Caki2 (cell line): ENCODE results near the gene LRIT2. TPM values are rescaled to one million over a fixed set of nuclear protein-coding genes. Genes with fewer than 3 reads are reported as not detected.
"Not testable (repeated sequence)": the region's sequence is repeated elsewhere in the genome, so short reads cannot be mapped to it uniquely, and the experiment has no call there.

Experiments
- DNase-seq: peaks from one replicate; pipeline ENCODE4 v3.0.0-alpha.2; 2015; ENCODE audit warnings: low read depth
- in situ Hi-C: cut with HindIII; loops from 2 replicates; pipeline ENCODE4 v1.10.0; 2016; ENCODE audit warnings: low sequenced_read_pairs, low pct_unique_long_range_greater_than_20kb, mixed read lengths
- total RNA-seq: library from RNA; depleted of rRNA; stranded (reverse); fragments of >200 nt; shearing (Covaris generic); gene quantifications from 2 replicates; pipeline ENCODE4 v1.2.3, GENCODE V29; 2014; ENCODE audit warnings: low replicate concordance

LRIT2 gene
- total RNA-seq, 1 experiment from 2014 or later, result not detected

GRCh38 chr10:84194424-84195043, 30.8 kb downstream of the LRIT2 start, which contains the start of gene CDHR1:
TSS of gene CDHR1 (plus strand) at chr10:84194537. CDS start at chr10:84194761, 224 bp downstream.
- in situ Hi-C loops, result no loop called here
- no peak for DNase-seq

- DNase-seq, result no peak
- in situ Hi-C loops, result no loop called here
Observed at GRCh38 chr10:84193846-84194423, 31.4 kb downstream of the LRIT2 start.

- no peak for DNase-seq
- in situ Hi-C loops, result no loop called here
Observed at GRCh38 chr10:84193327-84193726, 32.0 kb downstream of the LRIT2 start.

GRCh38 chr10:84191106-84191505, 34.2 kb downstream of the LRIT2 start:
- DNase-seq, result no peak
- in situ Hi-C loops, result no loop called here

GRCh38 chr10:84190621-84191020, 34.7 kb downstream of the LRIT2 start:
- DNase-seq, result no peak
- in situ Hi-C loops, result no loop called here

- DNase-seq, result no peak
- in situ Hi-C loops, result no loop called here
Observed at GRCh38 chr10:84188815-84189214, 36.5 kb downstream of the LRIT2 start.

GRCh38 chr10:84185526-84186175, 39.7 kb downstream of the LRIT2 start:
- in situ Hi-C loops, result no loop called here
- DNase-seq, result no peak

- in situ Hi-C loops, result no loop called here
- DNase-seq, result no peak
Observed at GRCh38 chr10:84184517-84184916, 40.8 kb downstream of the LRIT2 start.

GRCh38 chr10:84181631-84182030, 43.7 kb downstream of the LRIT2 start:
- DNase-seq, result no peak
- in situ Hi-C loops, result no loop called here

- in situ Hi-C loops, DNase-seq: not testable (repeated sequence)
Observed at GRCh38 chr10:84180386-84180785, 45.0 kb downstream of the LRIT2 start.

- peak; percentile 95 for DNase-seq
- in situ Hi-C loops, result no loop called here
Observed at GRCh38 chr10:84179059-84179710, 46.2 kb downstream of the LRIT2 start.

GRCh38 chr10:84178160-84178609, 47.2 kb downstream of the LRIT2 start:
- in situ Hi-C loops, result no loop called here
- DNase-seq, result no peak

- no peak for DNase-seq
- in situ Hi-C loops, result no loop called here
Observed at GRCh38 chr10:84177541-84178141, 47.7 kb downstream of the LRIT2 start.

- no peak for DNase-seq
- in situ Hi-C loops, result no loop called here
Observed at GRCh38 chr10:84176836-84177474, 48.4 kb downstream of the LRIT2 start.

- in situ Hi-C loops, result no loop called here
- no peak for DNase-seq
Observed at GRCh38 chr10:84176351-84176750, 49.0 kb downstream of the LRIT2 start.

GRCh38 chr10:84175436-84175835, 49.9 kb downstream of the LRIT2 start:
- DNase-seq, result no peak
- in situ Hi-C loops, result no loop called here

GRCh38 chr10:84173501-84173929, 51.8 kb downstream of the LRIT2 start, which contains the start of gene GPR15LG:
TSS of gene GPR15LG (plus strand) at chr10:84173801. CDS start at chr10:84173852, 51 bp downstream.
- in situ Hi-C loops, result no loop called here
- DNase-seq, result no peak
